Endothelial cell (in vitro differentiated cells): ENCODE data around the gene IREB2. TPM values are rescaled to one million over a fixed set of nuclear protein-coding genes. Genes with fewer than 3 reads are reported as not detected.
A peak's percentile ranks its signal among the peaks of the same experiment; 100 is the strongest.
"Not testable (repeated sequence)": the region's sequence is repeated elsewhere in the genome, so short reads cannot be mapped to it uniquely, and the experiment has no call there.

Experiments
- DNase-seq: peaks from one replicate; pipeline ENCODE4 v3.0.0; 2021; ENCODE audit warnings: low spot score
- H3K27ac Mint-ChIP-seq: one replicate; pipeline ENCODE4 v1.8.0; 2021; ENCODE audit warnings: mixed read lengths, inconsistent platforms; ENCODE audit not compliant: unreplicated experiment
- H3K27me3 Mint-ChIP-seq: one replicate; pipeline ENCODE4 v1.8.0; 2021; ENCODE audit warnings: mild to moderate bottlenecking, moderate library complexity, mixed read lengths, inconsistent platforms; ENCODE audit not compliant: unreplicated experiment
- H3K36me3 Mint-ChIP-seq: one replicate; pipeline ENCODE4 v1.8.0; 2021; ENCODE audit warnings: mild to moderate bottlenecking, low read depth, mixed read lengths, inconsistent platforms; ENCODE audit not compliant: unreplicated experiment
- H3K4me1 Mint-ChIP-seq: one replicate; pipeline ENCODE4 v1.8.0; 2021; ENCODE audit warnings: mild to moderate bottlenecking, mixed read lengths, inconsistent platforms; ENCODE audit not compliant: unreplicated experiment
- H3K4me3 Mint-ChIP-seq: one replicate; pipeline ENCODE4 v1.8.0; 2021; ENCODE audit warnings: mild to moderate bottlenecking, mixed read lengths, inconsistent platforms; ENCODE audit not compliant: unreplicated experiment
- H3K9me3 Mint-ChIP-seq: one replicate; pipeline ENCODE4 v1.8.0; 2021; ENCODE audit warnings: mixed read lengths, inconsistent platforms; ENCODE audit not compliant: unreplicated experiment
- CTCF ChIP-seq: fragments of 200-600 bp; sonication (generic); IDR thresholded peaks from one replicate; pipeline ENCODE4 v1.5.0; 2021; ENCODE audit warnings: antibody characterized with exemption; ENCODE audit not compliant: unreplicated experiment
- total RNA-seq: library from RNA; stranded (reverse); fragmentation: NEBNext Ultra II Directional; extraction: Animal tissue kit (Norgen Biotek cat#: 25700); gene quantifications from one replicate; pipeline ENCODE4 v1.2.1, GENCODE V29; 2021; ENCODE audit not compliant: unreplicated experiment

IREB2 gene
- total RNA-seq, 1 donor from 2014 or later = 71.3 TPM

- DNase-seq = peak; percentile 89
- Mint-ChIP-seq H3K9me3 (no peaks in the 10 kb centered on the region), H3K27ac (no peak within 1 kb of the TSS), H3K4me1 (peaks cover 11% of the 10 kb centered on the region), H3K27me3 (peaks cover 4% of the 10 kb centered on the region), H3K36me3 (peaks cover 2% of the 10 kb centered on the region), H3K4me3 (peak within 1 kb of the TSS; percentile 90)
- TF ChIP-seq CTCF = no peak
Observed at GRCh38 chr15:78506971-78507830, 69.2 kb downstream of the IREB2 start, which contains the start of gene HYKK. HYKK (plus strand) TSS chr15:78507577; CDS start chr15:78513089, 5,512 bp downstream.

- no peak for DNase-seq
- Mint-ChIP-seq H3K27ac (no peak overlapping the region), H3K36me3 (no peaks in the 10 kb centered on the region)
Observed at GRCh38 chr15:78507831-78508160, 69.8 kb downstream of the IREB2 start.

GRCh38 chr15:78508272-78508671 lies 70.3 kb downstream of the IREB2 start:
- Mint-ChIP-seq H3K27ac (no peak overlapping the region), H3K27me3 (peaks cover 4% of the 10 kb centered on the region), H3K9me3 (no peaks in the 10 kb centered on the region), H3K36me3 (no peaks in the 10 kb centered on the region), H3K4me1 (peaks cover 11% of the 10 kb centered on the region), H3K4me3 (peak overlapping the region; percentile 90)
- no peak for DNase-seq
- no peak for TF ChIP-seq CTCF

More at GRCh38 chr15:78507831-78508160, 69.8 kb downstream of the IREB2 start:
- peak overlapping the region; percentile 90 for H3K4me3 Mint-ChIP-seq
- no peak for TF ChIP-seq CTCF
- H3K27me3 Mint-ChIP-seq = peaks cover 4% of the 10 kb centered on the region
- H3K9me3 Mint-ChIP-seq = no peaks in the 10 kb centered on the region
- peaks cover 11% of the 10 kb centered on the region for H3K4me1 Mint-ChIP-seq

GRCh38 chr15:78509726-78510312 lies 71.8 kb downstream of the IREB2 start:
- TF ChIP-seq CTCF = no peak
- no peak overlapping the region for H3K27ac Mint-ChIP-seq
- H3K9me3 Mint-ChIP-seq = no peaks in the 10 kb centered on the region
- H3K36me3 Mint-ChIP-seq = no peaks in the 10 kb centered on the region
- H3K4me1 Mint-ChIP-seq = peaks cover 11% of the 10 kb centered on the region
- H3K27me3 Mint-ChIP-seq = peaks cover 4% of the 10 kb centered on the region
- H3K4me3 Mint-ChIP-seq = no peak overlapping the region
- DNase-seq = no peak

GRCh38 chr15:78520035-78520434 lies 82.0 kb downstream of the IREB2 start:
- not testable (repeated sequence) for H3K4me1 Mint-ChIP-seq, H3K27ac Mint-ChIP-seq, H3K27me3 Mint-ChIP-seq, DNase-seq, H3K36me3 Mint-ChIP-seq, H3K4me3 Mint-ChIP-seq, H3K9me3 Mint-ChIP-seq
